Osteoblast (primary cell): ENCODE measurements around the gene PHLDB2. TPM values are rescaled to one million over a fixed set of nuclear protein-coding genes. Genes with fewer than 3 reads are reported as not detected.

ENCODE experiments used
- DNase-seq: peaks from one replicate; pipeline ENCODE4 v3.0.0; 2011; ENCODE audit warnings: low spot score, mixed read lengths; ENCODE audit not compliant: insufficient read length; ENCODE audit errors: missing footprints
- H2AFZ ChIP-seq: 2 replicates; pipeline ENCODE4 v1.6.0; 2011; ENCODE audit warnings: mild to moderate bottlenecking, low read length
- H3K27ac ChIP-seq: 2 replicates; pipeline ENCODE4 v1.5.1; 2011; ENCODE audit warnings: mild to moderate bottlenecking, low read depth, low read length, moderate library complexity
- H3K27me3 ChIP-seq: 2 replicates; pipeline ENCODE4 v1.6.0; 2012; ENCODE audit warnings: mild to moderate bottlenecking, control low read depth, inconsistent platforms, low read length, moderate library complexity; ENCODE audit not compliant: insufficient read depth
- H3K36me3 ChIP-seq: 2 replicates; pipeline ENCODE4 v1.5.1; 2011; ENCODE audit warnings: mild to moderate bottlenecking, low read length, control low read depth, moderate library complexity; ENCODE audit not compliant: insufficient read depth
- H3K4me1 ChIP-seq: 2 replicates; pipeline ENCODE4 v1.5.1; 2011; ENCODE audit warnings: mild to moderate bottlenecking, low read length, control low read depth, moderate library complexity; ENCODE audit not compliant: insufficient read depth
- H3K4me2 ChIP-seq: 2 replicates; pipeline ENCODE4 v1.6.0; 2011; ENCODE audit warnings: mild to moderate bottlenecking, low read length; ENCODE audit not compliant: insufficient read depth
- H3K4me3 ChIP-seq: fragments of 200-600 bp; sonication (generic); 3 replicates; pipeline ENCODE4 v1.5.1; 2012; ENCODE audit warnings: mild to moderate bottlenecking, low read length, inconsistent platforms; ENCODE audit not compliant: insufficient read depth
- H3K79me2 ChIP-seq: 2 replicates; pipeline ENCODE4 v1.6.0; 2012; ENCODE audit warnings: mild to moderate bottlenecking, low read length, control low read depth, inconsistent platforms; ENCODE audit not compliant: insufficient read depth
- H3K9me3 ChIP-seq: 2 replicates; pipeline ENCODE4 v1.5.1; 2011; ENCODE audit warnings: low read depth, low read length, control low read depth
- H4K20me1 ChIP-seq: 2 replicates; pipeline ENCODE4 v1.6.0; 2012; ENCODE audit warnings: mild to moderate bottlenecking, low read length, control low read depth; ENCODE audit not compliant: insufficient read depth
- total RNA-seq: library from RNA; depleted of rRNA; stranded (reverse); fragments of >200 nt; gene quantifications from 2 replicates; pipeline ENCODE4 v1.2.3, GENCODE V29; 2012
- TF ChIP-seq, protein P1 (sequence below): IDR thresholded peaks from 2 replicates; pipeline ENCODE4 v1.5.1; 2011; ENCODE audit warnings: mild to moderate bottlenecking, low read depth, low read length, moderate library complexity; ENCODE audit errors: extremely low read depth

PHLDB2 gene
- total RNA-seq, 1 donor = 107 TPM

DNA sequence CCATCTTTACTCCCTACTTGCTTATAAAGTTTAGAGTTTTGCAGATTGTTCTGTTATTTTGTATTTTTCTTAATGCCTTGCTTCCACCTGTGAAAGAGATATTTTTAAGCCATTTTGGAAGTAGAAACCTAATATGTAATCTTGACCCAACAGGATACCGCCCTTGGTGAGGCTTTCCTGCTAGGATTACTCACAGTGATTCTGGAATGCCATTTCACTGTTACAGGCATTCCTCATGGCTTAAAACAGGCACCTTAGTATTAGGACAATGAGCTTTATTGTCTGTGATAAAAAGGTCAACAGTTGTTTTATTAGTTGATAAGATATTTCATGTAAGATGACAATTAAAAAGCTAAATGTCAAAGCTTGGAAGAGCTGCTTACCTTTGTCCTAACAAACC lies 58.2 kb downstream of the PHLDB2 start:
- no peak overlapping the region for H2AFZ ChIP-seq
- peak; percentile 37 for DNase-seq
- H3K4me3 ChIP-seq = no peak overlapping the region
- H3K4me2 ChIP-seq = no peak overlapping the region
- H3K27ac ChIP-seq = no peak overlapping the region
- peaks cover 22% of the 10 kb centered on the region for H3K79me2 ChIP-seq
- no peaks in the 10 kb centered on the region for H3K27me3 ChIP-seq
- peaks cover 8% of the 10 kb centered on the region for H4K20me1 ChIP-seq
- TF ChIP-seq, protein P1, sequence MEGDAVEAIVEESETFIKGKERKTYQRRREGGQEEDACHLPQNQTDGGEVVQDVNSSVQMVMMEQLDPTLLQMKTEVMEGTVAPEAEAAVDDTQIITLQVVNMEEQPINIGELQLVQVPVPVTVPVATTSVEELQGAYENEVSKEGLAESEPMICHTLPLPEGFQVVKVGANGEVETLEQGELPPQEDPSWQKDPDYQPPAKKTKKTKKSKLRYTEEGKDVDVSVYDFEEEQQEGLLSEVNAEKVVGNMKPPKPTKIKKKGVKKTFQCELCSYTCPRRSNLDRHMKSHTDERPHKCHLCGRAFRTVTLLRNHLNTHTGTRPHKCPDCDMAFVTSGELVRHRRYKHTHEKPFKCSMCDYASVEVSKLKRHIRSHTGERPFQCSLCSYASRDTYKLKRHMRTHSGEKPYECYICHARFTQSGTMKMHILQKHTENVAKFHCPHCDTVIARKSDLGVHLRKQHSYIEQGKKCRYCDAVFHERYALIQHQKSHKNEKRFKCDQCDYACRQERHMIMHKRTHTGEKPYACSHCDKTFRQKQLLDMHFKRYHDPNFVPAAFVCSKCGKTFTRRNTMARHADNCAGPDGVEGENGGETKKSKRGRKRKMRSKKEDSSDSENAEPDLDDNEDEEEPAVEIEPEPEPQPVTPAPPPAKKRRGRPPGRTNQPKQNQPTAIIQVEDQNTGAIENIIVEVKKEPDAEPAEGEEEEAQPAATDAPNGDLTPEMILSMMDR = no peak
- peaks cover 73% of the 10 kb centered on the region for H3K36me3 ChIP-seq
- peaks cover 6% of the 10 kb centered on the region for H3K4me1 ChIP-seq
- H3K9me3 ChIP-seq = no peaks in the 10 kb centered on the region

DNA sequence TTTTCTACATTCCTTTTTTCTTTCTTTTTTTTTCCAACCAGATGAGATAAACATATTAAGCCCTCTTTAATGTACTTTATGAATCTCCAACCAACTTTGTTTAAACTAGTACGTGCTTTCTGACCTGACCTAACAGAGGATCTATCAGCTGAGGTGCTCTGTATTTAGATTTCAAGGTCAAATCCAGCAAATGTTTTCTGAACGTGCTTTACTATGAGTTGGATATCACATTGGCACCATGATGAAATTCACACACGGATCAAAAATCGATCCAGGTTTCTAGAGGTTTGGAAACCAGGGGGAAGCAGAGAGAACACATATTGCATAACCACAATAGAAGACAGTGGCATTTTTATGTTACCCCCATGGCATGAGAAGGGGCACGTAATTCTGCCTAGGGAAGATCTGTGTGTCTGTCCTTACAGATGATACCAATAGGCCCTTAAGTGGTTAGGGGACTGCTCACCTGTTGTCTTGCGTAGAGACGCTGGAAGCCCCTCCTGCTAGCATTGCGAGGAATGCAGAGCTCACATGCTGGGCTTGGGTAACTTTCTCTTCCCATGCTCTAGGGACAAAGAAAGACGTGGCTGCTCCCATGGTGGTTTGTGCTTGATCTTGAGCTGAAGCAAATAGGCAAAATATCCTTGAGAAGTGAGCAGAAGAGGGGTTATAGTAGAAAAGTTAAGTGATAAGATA lies 60.5 kb downstream of the PHLDB2 start:
- Histone ChIP-seq H3K27me3 (no peaks in the 10 kb centered on the region), H2AFZ (no peak overlapping the region), H3K36me3 (peaks cover 76% of the 10 kb centered on the region), H3K9me3 (no peaks in the 10 kb centered on the region), H3K4me1 (peaks cover 13% of the 10 kb centered on the region), H3K4me2 (no peak overlapping the region), H3K27ac (no peak overlapping the region), H3K4me3 (no peak overlapping the region), H4K20me1 (peaks cover 8% of the 10 kb centered on the region), H3K79me2 (peaks cover 11% of the 10 kb centered on the region)
- TF ChIP-seq, protein P1 = no peak
- DNase-seq = no peak

DNA sequence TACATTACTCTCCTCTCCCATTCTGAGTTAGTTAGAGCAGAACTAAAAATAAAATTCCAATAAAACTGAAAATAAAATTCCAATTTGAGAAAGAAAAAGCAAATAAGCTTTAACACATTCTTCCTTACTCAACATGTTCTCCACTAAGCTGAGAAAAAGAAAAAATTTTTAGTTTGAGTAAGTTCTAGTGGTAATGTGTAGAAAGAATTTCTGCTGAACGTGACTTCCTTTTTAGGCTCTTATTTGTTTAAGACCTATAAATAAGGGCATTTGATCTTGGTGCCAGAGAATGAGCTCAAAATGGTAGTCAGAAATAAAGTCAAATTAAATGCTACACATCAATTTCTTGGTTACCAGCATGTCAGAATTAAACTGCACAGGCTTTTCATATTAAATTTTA lies 62.1 kb downstream of the PHLDB2 start:
- Histone ChIP-seq H3K9me3 (no peaks in the 10 kb centered on the region), H3K27me3 (no peaks in the 10 kb centered on the region), H3K36me3 (peaks cover 74% of the 10 kb centered on the region), H2AFZ (no peak overlapping the region), H3K4me1 (peaks cover 13% of the 10 kb centered on the region), H3K27ac (no peak overlapping the region), H3K4me3 (no peak overlapping the region), H3K4me2 (no peak overlapping the region), H4K20me1 (peaks cover 8% of the 10 kb centered on the region), H3K79me2 (peaks cover 11% of the 10 kb centered on the region)
- TF ChIP-seq, protein P1 = no peak
- no peak for DNase-seq

DNA sequence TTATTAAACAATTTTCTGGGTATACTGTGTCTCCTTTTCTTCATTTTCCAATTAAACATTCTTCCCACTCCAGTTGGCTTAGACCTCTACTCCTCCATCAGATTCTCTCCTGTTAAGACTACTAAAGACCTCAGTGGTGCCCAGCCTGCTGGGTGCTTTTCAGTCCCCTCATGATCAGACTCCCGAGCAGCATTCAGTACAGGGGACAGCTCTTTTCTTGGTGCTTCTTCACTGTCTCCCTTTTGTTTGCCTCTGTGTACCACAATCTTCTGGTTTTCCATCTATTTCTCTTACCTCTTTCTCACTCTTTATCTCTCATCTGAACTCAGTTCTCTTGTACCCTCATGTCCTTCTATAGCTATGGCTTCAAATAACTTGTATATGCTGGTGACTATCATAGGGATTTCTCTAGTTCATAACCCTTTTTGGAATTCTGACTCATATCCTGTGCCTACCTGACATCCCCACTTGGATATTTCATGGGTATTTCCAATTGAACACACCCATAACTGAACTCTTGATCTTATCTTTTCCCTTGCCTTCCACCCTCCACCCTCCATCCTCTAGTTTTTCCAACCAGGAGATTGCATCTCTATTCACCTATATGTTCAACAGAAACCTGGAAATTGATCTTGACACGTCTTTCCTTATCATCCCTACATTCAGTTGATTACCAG lies 64.2 kb downstream of the PHLDB2 start:
- Histone ChIP-seq H3K79me2 (peaks cover 12% of the 10 kb centered on the region), H2AFZ (no peak overlapping the region), H3K36me3 (peaks cover 72% of the 10 kb centered on the region), H3K4me3 (no peak overlapping the region), H3K4me1 (peaks cover 7% of the 10 kb centered on the region), H3K4me2 (no peak overlapping the region), H3K27ac (no peak overlapping the region), H4K20me1 (peaks cover 6% of the 10 kb centered on the region), H3K9me3 (no peaks in the 10 kb centered on the region), H3K27me3 (no peaks in the 10 kb centered on the region)
- no peak for DNase-seq
- TF ChIP-seq, protein P1 = no peak
